ENCODE measurements around the gene TRIM62.
A peak's percentile ranks its signal among the peaks of the same experiment; 100 is the strongest.

DNA sequence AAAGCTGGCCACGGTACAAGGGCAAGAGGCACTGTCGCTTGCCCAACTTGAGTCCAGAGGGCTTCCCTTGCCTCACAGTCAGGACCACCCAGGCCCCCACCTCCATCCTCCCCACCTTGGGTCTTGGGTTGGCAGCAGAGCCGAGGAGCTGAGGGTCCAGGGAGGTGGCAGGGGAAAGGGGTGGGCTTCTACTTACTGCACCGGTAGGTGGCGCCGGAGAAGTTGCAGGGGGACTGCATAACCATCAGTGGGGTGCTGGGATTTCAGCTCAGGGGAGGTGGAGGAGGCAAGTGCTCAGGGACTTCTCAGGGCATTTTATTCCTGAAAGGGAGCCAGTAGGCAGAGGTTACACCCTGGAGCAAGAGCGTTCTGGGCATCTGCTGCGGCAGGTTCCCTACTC lies 44.0 kb downstream of the TRIM62 start:
- TF ChIP-seq, protein P1, sequence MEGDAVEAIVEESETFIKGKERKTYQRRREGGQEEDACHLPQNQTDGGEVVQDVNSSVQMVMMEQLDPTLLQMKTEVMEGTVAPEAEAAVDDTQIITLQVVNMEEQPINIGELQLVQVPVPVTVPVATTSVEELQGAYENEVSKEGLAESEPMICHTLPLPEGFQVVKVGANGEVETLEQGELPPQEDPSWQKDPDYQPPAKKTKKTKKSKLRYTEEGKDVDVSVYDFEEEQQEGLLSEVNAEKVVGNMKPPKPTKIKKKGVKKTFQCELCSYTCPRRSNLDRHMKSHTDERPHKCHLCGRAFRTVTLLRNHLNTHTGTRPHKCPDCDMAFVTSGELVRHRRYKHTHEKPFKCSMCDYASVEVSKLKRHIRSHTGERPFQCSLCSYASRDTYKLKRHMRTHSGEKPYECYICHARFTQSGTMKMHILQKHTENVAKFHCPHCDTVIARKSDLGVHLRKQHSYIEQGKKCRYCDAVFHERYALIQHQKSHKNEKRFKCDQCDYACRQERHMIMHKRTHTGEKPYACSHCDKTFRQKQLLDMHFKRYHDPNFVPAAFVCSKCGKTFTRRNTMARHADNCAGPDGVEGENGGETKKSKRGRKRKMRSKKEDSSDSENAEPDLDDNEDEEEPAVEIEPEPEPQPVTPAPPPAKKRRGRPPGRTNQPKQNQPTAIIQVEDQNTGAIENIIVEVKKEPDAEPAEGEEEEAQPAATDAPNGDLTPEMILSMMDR (IDR thresholded peaks at IDR 0.05): peak in 3 of 6 experiments; percentile 26 to 52 (median 27)
- TF ChIP-seq POLR2A (IDR thresholded peaks at IDR 0.05): no peak
